DMS79 (cell line): ENCODE data around the gene PZP.
"Not testable (repeated sequence)": the region's sequence is repeated elsewhere in the genome, so short reads cannot be mapped to it uniquely, and the experiment has no call there.

Source experiments
- DNase-seq: peaks from one replicate; lab custom pipeline; 2025; lab: John Stamatoyannopoulos, UW

PZP gene

DNA sequence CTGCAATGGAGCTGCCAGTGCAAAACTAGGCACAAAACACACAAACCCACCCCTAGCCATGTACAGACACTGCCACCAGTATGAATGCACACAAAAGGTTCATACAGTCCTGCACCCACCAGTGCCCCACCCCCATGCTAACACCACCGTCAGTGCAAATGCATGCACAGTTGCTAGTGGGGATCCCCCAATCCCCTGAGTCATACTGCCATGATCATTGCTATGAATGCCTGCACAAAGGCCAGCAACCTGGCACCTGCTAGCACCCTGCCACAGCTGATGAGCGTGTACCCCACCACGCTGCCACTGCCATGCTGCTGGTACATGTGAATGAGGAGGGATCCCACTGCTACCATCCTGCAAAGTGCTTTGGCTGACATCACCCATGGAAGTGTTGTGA is 23.9 kb downstream of the PZP start:
- no peak for DNase-seq

DNA sequence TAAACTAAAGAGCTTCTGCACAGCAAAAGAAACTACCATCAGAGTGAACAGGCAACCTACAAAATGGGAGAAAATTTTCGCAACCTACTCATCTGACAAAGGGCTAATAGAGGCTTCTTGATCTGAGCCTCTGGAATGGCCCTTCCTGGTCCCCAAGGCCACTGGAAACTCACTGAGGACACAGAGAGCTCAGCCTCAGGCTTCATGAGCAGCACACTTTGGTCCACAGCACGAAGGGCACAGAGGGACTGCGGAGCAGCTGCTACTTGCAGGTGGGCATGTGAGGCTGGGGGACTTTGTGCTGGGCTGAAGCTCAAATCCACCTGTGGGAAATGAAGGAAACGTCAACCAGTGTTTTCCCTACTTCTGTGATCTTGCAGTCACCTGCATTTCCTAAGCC is 27.4 kb downstream of the PZP start:
- no peak for DNase-seq

DNA sequence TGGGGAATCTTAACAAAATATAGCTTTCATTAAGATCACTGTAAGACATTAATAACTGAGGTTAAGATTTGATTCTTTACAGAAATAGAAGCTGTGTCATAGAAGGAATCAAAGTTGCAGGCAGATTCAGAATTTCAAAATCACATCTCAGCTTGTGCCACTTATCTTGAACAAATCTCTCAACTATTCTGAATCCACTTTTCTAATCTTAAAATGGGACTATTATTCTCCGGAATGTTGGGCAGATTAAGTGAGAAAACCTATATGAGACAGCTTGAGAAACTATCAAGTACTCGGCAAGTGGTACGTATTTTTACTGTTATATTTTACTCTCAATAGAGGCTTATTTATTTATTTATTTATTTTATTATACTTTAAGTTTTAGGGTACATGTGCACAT is 28.4 kb downstream of the PZP start:
- DNase-seq: no peak

DNA sequence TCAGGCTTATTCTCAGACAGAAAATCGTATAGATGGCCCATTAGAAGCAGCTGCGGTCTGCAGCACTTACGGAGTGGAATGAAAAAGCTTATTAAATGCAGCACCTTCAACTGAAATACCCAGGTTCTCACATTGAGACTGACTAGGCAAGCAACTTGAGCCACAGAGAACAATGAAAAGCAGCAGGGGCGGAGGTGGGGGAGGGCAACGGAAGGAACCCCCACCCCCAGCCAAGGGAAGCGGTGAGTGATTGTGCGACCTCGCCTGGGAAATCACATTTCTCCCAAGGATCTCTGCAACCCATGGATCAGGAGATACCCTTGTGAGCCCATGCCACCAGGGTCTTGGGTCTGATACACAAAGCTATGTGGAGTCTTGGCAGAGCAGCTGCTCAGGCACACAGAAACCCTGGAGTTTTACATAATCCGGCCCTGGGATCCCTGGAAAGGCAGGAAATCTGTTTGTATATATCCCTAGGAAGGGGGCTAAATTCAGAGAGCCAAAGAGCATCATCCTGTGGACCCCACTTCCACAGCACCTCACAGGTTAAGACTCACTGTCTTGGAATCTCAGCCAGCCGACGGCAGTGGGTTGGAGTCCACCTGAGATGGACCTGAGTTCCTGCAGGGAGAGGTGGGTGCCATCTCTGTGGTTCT is 38.1 kb downstream of the PZP start:
- no peak for DNase-seq

DNA sequence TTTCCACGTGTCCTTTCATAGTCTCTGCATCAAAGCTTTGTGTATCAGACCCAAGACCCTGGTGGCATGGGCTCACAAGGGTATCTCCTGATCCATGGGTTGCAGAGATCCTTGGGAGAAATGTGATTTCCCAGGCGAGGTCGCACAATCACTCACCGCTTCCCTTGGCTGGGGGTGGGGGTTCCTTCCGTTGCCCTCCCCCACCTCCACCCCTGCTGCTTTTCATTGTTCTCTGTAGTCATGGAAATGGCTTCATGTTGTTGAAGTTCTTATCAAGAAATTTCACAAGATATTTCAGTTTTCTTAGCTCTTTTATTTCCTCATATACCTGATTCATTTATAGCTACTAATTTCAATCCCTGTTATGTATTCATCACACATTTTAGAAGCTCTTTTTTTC is 40.9 kb downstream of the PZP start:
- DNase-seq: not testable (repeated sequence)

DNA sequence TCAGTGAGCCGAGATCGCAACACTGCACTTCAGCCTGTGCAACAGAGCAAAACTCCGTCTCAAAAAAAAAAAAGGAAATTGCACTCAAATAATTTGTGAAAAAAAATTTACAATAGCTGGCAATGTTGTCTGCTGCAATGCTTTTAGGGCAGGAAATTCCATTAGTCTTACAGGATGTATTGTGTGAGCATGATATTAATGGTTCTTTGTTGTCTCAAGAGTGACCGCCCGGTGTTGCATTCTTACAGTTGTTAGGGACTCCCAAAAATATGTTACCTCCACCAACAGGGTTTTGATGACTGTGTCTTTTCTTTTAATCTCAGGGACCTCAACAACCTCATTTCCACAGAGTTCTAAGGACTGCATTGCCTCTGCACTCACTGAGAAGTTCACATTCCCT is 44.8 kb downstream of the PZP start:
- no peak for DNase-seq

DNA sequence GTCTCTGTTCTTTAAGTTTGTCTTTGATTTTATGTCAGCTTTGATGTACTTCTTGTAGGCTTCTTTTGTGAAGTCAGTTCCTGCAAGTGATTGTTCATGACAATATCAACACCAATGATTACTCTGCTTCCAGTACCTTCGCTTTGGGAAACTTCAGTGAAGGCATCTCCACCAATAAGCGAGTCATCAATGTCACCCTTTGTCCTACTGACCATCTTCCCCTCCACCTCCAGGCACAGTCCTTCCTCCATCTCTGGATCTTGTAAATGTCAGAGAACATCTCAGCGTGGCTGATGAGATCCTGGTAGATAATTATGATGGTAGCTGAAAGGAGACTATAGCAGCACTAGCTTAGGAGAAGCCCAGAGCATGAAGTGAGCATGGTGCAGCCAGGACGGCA is 52.1 kb downstream of the PZP start:
- no peak for DNase-seq

DNA sequence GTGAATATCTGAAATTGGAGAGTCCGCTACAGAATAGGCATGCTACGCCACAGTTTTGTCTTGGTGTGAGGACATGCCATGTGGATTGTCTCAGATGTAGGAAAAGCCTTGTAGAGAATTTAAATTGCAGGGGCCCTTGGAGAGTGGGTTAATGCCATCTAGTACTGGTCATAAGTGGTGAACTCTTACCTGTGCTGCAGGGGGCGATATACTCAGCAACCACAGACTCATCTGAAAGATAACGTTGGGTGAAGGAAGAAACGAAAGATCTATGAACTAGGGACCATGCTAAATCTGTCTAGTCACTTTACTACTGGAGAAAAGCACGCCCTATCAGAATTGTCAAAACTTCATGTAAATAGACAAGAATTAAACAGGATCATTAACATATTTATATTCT is 58.8 kb downstream of the PZP start:
- no peak for DNase-seq

DNA sequence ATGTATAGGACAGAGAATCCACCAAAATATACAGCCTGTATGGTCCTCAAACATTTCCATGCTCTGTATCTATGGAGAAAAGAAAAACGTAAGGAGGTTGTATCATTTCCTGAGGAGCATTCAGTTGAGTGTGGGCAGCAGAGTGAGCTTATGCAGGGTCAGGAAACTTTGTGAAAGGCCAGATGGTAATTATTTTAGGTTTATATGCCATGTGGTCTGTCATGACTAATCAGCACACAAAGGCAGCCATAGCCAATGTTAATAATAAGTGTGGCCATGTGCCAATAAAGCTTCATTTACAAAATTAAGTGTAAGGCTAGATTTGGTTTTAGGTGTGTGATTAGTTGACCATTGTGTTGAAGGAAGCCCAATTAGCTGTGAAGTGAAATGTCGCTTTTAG is 59.3 kb downstream of the PZP start:
- DNase-seq: no peak

DNA sequence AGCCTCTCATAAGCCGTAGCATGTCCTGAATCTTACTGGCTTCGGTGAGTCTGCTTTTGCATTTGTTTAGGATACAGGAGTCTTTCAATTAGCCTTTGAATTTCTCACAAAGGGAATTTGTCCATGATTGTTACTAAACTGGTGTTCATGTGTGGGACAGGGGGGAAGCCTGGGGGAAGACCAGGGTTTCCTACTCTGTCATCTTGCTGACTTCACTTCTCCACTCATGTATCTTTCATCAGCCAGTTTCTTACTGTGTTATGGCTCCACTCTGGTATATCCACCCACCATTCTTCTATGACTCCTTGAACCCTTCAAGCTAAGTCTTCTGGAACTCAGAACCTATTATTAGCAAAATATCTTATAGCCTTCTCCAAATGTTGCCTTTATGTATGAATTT is 60.7 kb downstream of the PZP start:
- no peak for DNase-seq

DNA sequence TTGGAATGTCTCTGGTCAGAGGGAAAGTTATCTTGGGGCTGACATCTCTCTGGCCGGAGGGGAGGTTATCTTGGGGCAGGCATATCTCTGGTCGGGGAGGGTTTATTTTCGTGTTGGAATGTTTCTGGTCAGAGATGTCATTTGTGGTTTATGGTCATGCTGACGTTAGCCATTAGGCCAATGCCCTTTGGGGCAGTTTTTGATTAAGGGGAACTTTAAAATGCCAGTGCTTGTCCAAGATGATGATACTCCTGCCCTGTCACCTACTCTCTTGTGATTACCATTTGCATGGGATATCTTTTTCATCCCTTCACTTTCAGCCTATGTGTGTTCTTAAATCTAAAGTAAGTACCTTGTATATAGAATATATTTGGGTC is 63.5 kb downstream of the PZP start:
- no peak for DNase-seq

DNA sequence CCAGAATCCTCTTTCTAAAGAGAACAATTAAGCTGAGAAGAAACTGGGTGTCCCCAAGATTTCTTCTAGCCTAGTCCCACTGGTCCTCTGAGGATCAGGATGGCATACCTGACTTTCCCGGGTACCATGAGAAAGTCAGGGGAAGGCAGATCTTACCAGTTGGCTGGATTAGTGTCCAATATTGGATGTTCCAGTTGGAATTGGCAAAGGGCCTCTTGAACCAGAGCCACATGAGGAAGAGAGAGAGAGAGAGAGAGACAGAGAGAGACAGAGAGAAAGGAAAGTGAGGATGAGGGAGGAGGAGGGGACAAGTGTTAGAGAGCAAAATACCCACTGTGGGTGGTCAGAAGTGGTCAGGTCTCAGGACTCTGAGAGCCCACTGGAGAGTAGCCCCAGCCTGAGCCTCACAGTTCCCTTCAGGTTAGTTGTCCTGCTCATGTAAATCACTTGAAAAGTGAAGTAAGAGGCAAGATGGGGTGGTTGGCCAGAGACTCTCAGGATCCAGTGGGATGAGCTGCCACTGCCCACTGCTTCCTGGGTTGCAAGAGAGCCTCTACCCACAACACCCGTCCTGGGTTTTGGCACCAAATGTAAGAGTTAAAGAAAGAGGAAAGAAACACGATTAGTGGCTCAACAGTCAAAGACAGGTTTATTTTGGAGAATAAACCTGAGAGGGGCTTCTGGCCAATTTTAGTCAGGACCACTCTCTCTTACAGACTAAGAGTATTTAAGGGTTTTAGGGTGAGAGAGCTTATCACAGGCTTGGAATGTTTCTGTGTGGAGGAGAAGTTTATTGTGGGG is 64.1 kb downstream of the PZP start:
- no peak for DNase-seq

DNA sequence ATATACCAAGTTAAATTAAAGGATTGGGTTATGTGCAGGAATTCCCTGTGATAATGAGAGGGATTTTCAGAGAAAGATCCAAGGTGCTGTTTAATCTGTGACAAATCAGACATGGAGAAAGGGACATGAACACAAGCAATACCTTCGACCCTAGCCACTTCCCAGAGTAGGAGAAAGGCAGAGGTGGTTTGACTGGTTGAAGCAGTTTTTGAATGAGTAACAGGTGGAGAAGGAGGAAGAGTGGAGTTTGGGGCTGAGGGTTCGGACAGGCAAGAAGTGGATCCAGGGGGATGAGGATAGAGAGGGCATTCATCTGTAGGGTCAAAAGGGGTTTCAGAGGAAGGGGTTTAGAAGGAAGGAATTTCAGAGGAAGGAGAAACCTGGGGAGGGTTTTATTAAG is 65.1 kb downstream of the PZP start:
- DNase-seq: no peak

DNA sequence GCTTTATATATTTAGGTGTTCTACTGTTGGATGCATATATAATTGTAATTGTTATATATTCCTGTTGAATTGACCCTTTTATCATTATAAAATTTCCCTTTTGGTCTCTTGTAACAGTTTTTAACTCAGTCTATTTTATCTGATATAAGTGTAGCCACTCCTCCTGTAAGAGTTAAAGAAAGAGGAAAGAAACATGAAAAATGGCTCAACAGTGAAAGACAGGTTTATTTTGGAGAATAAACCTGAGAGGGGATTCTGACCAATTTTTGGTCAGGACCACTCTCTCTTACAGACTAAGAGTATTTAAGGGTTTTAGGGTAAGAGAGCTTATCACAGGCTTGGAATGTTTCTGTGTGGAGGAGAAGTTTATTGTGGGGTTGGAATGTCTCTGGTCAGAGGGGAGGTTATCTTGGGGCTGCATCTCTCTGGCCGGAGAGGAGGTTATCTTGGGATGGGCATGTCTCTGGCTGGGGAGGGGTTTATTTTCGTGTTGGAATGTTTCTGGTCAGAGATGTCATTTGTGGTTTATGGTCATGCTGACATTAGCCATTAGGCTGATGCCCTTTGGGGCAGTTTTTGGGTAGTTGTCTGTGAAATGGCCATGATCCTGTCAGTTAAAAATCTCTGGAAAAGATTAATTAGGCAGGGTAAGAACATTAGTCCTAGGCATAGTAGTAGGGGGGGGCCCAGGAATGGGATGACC is 68.5 kb downstream of the PZP start:
- not testable (repeated sequence) for DNase-seq

DNA sequence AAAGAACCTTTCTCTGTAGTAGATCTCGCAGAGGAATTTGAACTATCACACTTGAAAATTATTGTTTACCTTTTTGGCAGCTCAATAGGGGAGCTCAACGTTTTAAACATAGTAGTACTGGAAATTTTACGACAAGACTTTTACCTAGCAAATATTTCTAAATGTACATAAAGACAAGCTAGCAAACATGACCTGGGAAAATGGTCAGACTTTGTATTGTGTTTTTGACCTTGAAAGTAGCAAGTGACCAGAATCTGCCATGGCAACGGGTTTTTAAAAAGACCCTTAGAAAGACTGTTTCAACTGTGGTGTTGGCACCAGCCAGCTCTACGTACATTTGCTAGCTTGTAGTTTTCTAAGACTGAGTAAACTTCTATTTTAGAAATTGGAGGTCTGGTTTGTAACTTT is 72.3 kb downstream of the PZP start:
- no peak for DNase-seq

DNA sequence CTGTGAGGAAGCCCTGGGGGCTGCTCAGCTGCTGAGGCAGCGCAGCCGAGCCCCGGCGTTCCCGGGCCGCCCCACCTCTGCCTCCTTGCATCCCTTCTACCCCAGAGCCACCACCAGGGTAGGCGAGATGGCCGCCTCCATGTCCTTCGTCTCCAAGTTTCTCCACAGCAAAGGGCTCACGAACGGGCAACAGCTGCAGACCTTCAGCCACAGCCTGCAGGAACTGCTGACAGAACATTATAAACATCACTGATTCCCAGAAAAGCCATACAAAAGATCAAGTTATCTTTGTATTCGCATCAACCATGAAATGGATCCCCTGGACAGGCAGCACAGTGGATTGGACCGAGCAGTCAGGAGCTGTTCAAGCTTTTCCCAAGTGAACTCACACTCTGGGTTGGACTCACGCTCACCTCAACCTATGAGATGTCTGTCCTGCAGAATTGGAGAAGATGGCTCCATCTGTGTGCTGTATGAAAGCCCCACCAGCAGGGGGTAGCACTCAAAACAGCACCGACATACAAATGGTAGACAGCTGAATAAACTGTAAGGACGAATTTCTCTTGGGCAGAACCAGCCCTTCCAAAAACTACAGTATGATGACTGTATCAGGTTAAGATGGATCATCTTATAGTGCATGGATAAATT is 73.1 kb downstream of the PZP start:
- no peak for DNase-seq

DNA sequence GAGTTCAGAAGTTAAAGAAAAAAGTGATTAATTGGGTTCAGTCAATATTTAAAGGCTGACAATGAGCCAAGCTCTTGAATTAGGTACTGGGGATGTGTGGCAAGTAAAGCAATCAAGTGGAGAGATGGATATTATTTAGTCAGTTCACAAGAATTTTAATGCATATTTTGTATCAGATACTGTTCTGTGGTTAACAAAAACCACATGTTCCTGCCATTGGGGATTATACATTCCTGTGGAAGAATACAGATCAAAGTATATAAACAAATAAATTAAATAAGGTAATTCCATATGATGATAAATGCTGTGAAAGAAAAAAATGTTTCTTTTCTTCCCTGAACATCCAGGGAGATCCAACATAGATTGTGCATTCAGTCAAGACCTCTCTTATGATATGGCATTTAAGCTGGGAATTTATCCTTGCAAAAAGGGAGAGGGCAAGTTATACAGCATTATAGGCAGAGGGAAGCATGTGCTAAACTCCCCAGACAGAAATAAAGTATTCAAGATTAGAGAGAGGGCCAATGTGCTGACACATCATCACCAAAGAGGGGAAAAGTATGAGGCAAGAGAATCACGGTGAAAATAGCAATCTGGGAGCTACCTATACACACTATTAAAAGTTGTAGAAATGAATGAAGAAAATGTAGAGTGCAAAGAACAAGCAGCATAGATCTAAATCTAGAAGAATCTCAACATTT is 74.8 kb downstream of the PZP start:
- DNase-seq: no peak

DNA sequence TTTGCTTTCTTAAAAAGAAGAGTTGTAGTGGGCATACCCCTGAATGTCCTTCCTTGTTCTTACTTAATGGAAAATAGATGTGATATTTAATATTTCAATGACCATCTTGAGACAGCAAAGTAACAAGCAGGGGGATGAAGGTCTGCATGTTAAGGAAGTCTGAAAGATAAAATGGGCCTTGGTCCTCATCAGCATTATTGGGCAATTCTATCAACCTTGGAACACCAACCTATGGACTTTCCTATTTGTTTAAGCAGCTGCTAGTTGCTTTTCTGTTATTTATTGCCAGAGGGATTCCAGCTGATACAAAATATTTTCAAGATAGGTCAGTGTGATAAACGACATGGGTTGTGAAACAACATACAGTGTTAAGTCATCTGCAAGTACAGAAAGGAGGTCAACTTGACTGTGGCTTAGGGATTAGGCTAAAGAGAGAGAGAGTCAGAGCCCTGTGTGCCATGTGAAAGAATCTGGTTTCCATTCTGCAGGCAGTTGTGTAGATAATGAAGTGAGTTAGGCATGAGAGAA is 76.1 kb downstream of the PZP start:
- no peak for DNase-seq

DNA sequence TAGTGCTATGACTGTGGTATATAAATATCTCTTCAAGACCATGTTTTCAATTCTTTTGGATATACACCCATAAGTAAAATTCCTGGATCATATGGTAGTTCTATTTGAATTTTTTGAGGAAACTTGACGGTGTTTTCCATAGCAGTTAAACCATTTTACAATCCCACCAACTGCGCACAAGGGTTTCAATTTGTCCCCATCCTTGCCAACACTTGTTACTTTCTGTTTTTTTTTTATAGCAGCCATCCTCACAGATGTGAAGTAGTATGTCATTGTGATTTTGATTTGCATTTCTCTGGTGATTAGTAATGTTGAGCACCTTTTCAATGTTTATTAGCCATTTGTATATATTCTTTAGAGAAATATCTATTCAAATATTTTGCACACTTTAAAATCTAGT is 78.0 kb downstream of the PZP start:
- no peak for DNase-seq

DNA sequence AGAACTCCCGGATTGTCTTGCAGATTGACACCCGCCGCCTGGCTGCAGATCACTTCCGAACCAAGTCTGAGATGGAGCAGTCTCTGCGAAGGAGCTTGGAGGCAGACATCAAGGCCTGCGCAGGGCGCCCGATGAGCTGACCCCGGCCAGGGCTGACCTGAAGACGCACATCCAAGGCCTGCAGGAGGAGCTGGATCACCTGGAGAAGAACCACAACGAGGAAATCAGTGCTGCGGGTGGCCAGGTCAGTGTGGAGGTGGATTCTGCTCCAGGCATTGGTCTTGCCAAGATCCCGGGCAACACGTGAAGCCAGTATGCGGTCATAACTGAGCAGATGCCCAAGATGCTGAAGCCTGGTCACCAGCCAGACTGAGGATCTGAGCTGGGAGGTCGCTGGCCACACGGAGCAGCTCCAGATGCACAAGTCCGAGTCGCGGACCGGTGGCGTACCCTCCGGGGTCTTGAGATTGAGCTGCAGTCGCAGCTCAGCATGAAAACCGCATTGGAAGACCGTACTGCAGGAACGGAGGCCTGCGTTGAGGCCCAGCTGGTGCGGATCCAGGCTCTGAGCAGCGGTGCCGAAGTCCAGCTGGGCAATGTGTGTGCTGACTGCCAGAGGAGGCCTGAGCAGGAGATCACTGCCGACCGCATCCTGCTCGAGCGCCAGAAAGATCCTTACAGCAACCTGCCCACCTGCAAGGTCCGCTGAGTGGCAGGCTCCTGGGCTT is 80.1 kb downstream of the PZP start:
- no peak for DNase-seq

DNA sequence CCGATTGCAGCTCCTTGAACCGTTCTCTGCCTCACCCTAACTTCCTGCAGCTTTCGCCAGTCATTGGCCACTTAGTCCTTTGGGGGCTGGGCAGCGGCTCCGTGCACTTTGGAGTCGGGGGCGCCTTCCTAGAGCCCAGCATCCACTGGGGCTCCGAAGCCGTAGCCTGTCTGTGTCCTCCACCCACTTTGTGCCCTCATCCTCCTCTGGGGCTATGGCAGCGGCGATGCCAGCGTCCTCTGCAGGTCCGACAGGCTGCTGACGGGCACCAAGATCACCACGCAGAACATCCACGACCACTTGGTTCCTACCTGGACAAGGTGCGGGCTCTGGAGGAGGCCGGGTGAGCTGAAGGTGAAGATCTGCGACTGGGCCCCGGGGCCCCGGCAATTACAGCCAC is 80.7 kb downstream of the PZP start:
- DNase-seq: no peak
